ENCODE data around the gene TMEM203. TPM values are rescaled to one million over a fixed set of nuclear protein-coding genes. Genes with fewer than 3 reads are reported as not detected.
A peak's percentile ranks its signal among the peaks of the same experiment; 100 is the strongest.

TMEM203 gene
- total and polyA plus RNA-seq, 2 of the 13 experiments (the other 11 are each of a cell fraction or from before 2014, with no cell fraction given), result 23.4 to 36.7 TPM

DNA sequence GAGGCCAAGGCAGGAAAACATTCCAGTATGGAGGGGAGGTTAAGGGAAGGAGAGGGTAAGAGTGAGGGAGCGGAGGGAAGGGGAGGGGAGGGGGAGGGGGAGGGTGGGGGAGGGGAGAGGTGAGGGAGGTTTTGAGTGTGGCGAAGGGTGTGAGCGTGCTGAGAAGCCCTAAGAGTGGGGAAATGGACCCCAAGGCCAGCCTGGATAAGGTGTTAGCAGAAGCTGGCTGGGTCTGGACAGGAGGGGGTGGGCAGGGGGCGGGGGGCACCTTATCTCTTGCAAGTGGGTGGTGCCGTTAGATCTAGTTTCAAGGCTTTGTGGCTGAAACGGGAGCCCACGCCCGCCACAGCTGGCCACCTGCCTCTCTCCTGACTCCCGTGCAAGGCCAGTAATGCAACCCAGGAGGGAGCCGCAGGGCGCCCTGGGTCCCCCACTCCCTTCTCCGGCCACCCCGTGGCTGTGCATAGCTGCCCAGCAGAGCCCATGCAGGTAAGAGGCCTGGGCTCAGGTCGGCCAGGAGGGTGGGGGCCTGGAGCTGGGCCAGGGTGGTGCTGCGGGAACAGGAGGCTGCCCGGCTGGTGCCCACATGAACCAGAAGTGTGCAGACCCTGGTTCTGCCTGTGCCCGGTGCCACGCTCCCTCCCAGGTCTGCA is 22.5 kb upstream of the TMEM203 start (continued):
- TF ChIP-seq CENPX (CRISPR knock-in tag; IDR thresholded peaks at IDR 0.05) (no peak), TRIM24 (CRISPR knock-in tag; IDR thresholded peaks at IDR 0.05) (no peak), ATF4 (CRISPR knock-in tag; IDR thresholded peaks at IDR 0.05) (no peak), PCBP1 (IDR thresholded peaks at IDR 0.05; ENCODE audit: borderline replicate concordance, low read depth, low read length) (peak; percentile 56; the same call in 1 of the 2 replicates), ZNF781 (CRISPR knock-in tag; IDR thresholded peaks at IDR 0.05; ENCODE audit: borderline replicate concordance, not compliant biosample characterization) (no peak), HMGXB4 (CRISPR knock-in tag; IDR thresholded peaks at IDR 0.05; ENCODE audit: borderline replicate concordance in 1 of 2, low read depth in 1 of 2) (0 out of 4 replicates have a peak, but pooled peaks of 1 of the 2 experiments have one; percentile 10), ZNF468 (CRISPR knock-in tag; IDR thresholded peaks at IDR 0.05) (no peak), HDAC1 (CRISPR knock-in tag; IDR thresholded peaks at IDR 0.05) (0 out of 2 replicates have a peak, but pooled peaks have one; percentile 7), ZNF33A (CRISPR knock-in tag; IDR thresholded peaks at IDR 0.05; ENCODE audit: borderline replicate concordance) (no peak), REL (CRISPR knock-in tag; conservative IDR thresholded peaks at IDR 0.05) (0 out of 2 replicates have a peak, but pooled peaks have one; percentile 10), SIN3B (IDR thresholded peaks at IDR 0.05; ENCODE audit: low read length) (no peak), DBP (CRISPR knock-in tag; IDR thresholded peaks at IDR 0.05; ENCODE audit: not compliant biosample characterization) (no peak), DMAP1 (CRISPR knock-in tag; IDR thresholded peaks at IDR 0.05) (no peak), THAP8 (CRISPR knock-in tag; IDR thresholded peaks at IDR 0.05; ENCODE audit: borderline replicate concordance) (no peak; the same call in 1 of the 2 replicates), SMYD3 (CRISPR knock-in tag; IDR thresholded peaks at IDR 0.05) (no peak), MBNL3 (CRISPR knock-in tag; conservative IDR thresholded peaks at IDR 0.05) (no peak), ZNF33B (CRISPR knock-in tag; IDR thresholded peaks at IDR 0.05) (no peak), RFXANK (CRISPR knock-in tag; IDR thresholded peaks at IDR 0.05) (no peak), KLF13 (CRISPR knock-in tag; IDR thresholded peaks at IDR 0.05) (no peak), ZNF878 (CRISPR knock-in tag; IDR thresholded peaks at IDR 0.05) (no peak), ZNF121 (CRISPR knock-in tag; IDR thresholded peaks at IDR 0.05) (no peak), MTA1 (CRISPR knock-in tag; IDR thresholded peaks at IDR 0.05; ENCODE audit: borderline replicate concordance) (no peak), ZNF430 (CRISPR knock-in tag; IDR thresholded peaks at IDR 0.05) (no peak), ZFAT (CRISPR knock-in tag; conservative IDR thresholded peaks at IDR 0.05) (no peak)
- TF ChIP-seq, protein P1, sequence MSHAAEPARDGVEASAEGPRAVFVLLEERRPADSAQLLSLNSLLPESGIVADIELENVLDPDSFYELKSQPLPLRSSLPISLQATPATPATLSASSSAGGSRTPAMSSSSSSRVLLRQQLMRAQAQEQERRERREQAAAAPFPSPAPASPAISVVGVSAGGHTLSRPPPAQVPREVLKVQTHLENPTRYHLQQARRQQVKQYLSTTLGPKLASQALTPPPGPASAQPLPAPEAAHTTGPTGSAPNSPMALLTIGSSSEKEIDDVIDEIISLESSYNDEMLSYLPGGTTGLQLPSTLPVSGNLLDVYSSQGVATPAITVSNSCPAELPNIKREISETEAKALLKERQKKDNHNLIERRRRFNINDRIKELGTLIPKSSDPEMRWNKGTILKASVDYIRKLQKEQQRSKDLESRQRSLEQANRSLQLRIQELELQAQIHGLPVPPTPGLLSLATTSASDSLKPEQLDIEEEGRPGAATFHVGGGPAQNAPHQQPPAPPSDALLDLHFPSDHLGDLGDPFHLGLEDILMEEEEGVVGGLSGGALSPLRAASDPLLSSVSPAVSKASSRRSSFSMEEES (CRISPR knock-in tag; IDR thresholded peaks at IDR 0.05), result no peak
